ENCODE measurements around the gene USP46. TPM values are rescaled to one million over a fixed set of nuclear protein-coding genes. Genes with fewer than 3 reads are reported as not detected.

The USP46 gene
- total and polyA plus RNA-seq, 2 of the 13 experiments (the other 11 are each of a cell fraction or from before 2014, with no cell fraction given) = 4.7 to 17.4 TPM

- no peak for TF ChIP-seq ZHX1 (CRISPR knock-in tag; IDR thresholded peaks at IDR 0.05; ENCODE audit: low read depth)
- no peak for TF ChIP-seq RAD51 (IDR thresholded peaks at IDR 0.05; ENCODE audit: borderline replicate concordance)
- TF ChIP-seq ZNF143 (CRISPR knock-in tag; IDR thresholded peaks at IDR 0.05) = 0 out of 2 replicates have a peak, but pooled peaks have one; percentile 7
- no peak for TF ChIP-seq ESRRA (CRISPR knock-in tag; IDR thresholded peaks at IDR 0.05; ENCODE audit: low read depth)
- TF ChIP-seq FUBP1 (CRISPR knock-in tag; IDR thresholded peaks at IDR 0.05; ENCODE audit: borderline replicate concordance) = no peak
- no peak for TF ChIP-seq ZNF335 (CRISPR knock-in tag; IDR thresholded peaks at IDR 0.05)
- TF ChIP-seq ZNF296 (CRISPR knock-in tag; conservative IDR thresholded peaks at IDR 0.05) = no peak
- no peak for TF ChIP-seq ZNF549 (CRISPR knock-in tag; IDR thresholded peaks at IDR 0.05)
- peak; percentile 51 to 55 for TF ChIP-seq POLR2A (IDR thresholded peaks at IDR 0.05; ENCODE audit: insufficient read depth in 1 of 2, low read depth in 2 of 2, low read length in 2 of 2)
- peak; percentile 67; the same call in 1 of the 2 replicates for TF ChIP-seq YEATS4 (CRISPR knock-in tag; IDR thresholded peaks at IDR 0.05; ENCODE audit: borderline replicate concordance)
- TF ChIP-seq MED8 (CRISPR knock-in tag; IDR thresholded peaks at IDR 0.05; ENCODE audit: insufficient replicate concordance) = no peak
- TF ChIP-seq YEATS2 (CRISPR knock-in tag; IDR thresholded peaks at IDR 0.05; ENCODE audit: borderline replicate concordance) = no peak
- no peak for TF ChIP-seq SCMH1 (CRISPR knock-in tag; IDR thresholded peaks at IDR 0.05; ENCODE audit: borderline replicate concordance)
Observed at GRCh38 chr4:52659001-52659721, at the start of gene USP46 (continued).

Data from HepG2 (cell line).